Non-pigmented ciliary epithelial cell (primary cell): ENCODE measurements around the gene CXCR3.
"Not testable (repeated sequence)": the region's sequence is repeated elsewhere in the genome, so short reads cannot be mapped to it uniquely, and the experiment has no call there.

ENCODE experiments used
- DNase-seq: peaks from one replicate; pipeline ENCODE4 v3.0.0-alpha.2; 2010; ENCODE audit warnings: low read depth

Gene CXCR3

DNA sequence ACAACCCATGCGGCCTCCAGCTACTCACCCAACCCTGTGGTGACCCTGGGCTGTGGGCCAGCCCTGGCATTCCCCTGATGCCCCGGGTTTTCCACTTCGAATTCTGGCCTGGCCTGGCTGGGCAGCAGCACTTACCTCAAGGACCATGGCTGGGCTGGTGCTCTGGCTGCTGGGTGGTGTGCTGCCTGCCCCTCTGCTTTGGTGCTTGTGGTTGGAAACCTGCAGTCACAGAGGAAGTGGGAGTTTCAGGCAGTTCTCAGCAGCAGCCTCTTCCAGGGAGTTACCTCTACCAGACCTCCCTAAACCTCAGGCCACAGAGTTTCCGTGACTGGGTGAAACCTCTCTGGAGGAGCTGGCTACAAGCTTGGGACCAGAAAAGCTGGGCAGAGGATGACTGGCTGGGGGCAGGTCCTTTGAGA is at the start of gene CXCR3:
CXCR3 (minus strand) TSS at position 209 of the 419 bp plus-strand sequence; CDS start at position 147, 62 bp downstream.
- DNase-seq, result no peak

DNA sequence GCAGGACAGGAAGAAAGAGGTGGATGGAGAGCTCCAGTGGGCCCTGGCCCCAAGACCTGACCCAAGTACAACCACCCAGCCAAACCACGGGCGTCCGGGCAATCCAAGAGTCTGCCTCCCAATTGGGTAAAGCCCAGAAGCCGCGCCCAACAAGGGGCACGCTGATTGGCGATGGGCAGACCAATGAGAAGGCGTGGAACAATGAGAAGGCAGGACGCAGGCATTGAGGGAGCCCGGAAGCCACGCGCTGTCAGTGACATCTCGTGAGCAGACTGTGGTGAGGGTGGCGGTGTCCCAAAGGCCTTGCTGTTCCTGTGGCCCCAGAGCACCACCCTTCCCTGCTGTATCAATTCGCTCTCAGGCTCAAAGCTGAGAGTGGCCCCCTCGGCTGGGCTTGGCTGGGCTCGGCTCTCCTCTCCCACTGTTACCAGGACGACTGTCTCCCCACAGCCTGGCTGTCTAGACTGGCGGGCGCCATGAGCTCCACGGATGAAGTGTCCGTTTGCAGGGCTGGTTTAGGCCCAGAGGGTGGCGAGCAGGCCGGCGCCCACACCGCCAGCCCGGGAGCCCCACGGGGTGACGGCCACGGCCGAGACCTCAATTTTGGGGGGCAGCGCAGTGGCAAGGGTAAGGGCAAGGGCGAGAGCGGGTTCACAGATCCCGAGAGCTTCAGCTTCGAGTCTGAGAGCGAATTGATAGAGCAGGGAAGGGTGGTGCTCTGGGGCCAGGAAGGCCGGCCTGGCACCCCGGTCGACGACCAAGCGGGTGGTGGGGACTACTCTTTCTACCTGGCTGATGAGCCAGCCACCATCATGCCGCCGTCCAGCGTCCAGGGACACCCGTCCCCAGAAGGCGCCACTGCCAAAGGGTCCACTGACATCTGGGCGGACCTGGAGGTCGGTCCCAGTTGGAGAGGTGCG is 49.3 kb upstream of the CXCR3 start, which contains the start of gene LOC101059915:
LOC101059915 (plus strand) TSS at position 219 of the 920 bp plus-strand sequence.
- DNase-seq, result no peak

DNA sequence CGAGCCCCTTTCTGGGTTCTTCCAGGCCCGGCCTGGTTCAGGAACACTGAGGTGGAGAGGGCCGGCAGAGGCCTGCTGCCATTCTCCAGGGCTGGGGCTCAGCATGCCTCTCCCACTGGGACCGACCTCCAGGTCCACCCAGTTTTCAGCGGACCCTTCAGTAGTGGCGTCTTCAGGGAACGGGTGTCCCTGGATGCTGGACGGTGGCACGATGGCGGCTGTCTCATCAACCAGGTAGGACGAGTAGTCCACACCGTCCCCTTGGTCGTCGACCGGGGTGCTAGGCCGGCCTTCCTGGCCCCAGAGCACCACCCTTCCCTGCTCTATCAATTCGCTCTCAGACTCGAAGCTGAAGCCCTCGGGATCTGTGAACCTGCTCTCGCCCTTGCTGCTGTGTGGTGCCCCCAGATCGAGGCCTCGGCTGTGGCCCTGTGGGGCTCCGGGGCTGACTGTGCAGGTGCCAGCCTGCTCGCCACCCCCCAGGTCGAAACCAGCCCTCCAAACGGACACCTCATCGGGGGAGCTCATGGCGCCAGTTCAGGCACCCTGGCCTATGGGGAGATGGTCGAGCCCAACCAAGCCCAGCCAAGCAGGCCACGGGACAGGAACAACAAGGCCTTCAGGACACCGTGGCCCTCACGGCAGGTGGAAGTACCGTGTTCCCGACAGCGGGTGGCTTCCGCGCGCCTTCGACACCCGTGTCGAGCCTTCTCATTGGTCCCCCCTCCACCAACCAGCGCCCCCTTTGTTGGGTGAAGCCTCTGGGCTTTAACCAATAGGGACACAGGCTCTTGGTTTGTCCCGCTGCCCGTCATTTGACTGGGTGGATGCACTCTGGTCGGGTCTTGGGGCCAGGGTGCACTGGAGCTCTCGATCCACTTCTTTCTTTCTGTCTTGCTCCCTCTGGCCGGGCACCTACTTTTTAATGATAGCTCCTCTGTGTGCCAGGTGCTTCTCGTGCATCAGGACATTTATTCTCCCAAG is 48.2 kb upstream of the CXCR3 start:
- DNase-seq, result no peak

DNA sequence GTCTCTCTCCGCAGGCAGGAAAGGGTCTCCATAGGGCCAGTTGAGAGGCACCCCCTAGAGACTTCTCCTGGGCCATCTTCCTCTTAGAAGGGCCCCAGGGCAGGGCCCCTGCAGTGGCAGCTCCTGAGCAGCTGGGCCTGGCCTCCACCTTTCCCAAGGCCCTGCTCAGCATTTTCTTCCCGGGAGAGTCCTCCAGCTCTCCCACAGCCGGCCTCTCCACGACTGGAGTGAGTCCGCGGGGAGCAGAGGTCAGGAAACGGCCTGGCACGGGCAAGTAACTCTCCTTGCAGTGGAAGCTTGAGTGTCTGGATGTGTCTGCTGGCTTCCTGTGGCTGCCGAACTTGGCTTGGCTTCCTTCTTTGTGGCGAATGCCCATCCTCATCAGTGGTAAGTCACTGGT is 47.4 kb upstream of the CXCR3 start:
- DNase-seq, result no peak

DNA sequence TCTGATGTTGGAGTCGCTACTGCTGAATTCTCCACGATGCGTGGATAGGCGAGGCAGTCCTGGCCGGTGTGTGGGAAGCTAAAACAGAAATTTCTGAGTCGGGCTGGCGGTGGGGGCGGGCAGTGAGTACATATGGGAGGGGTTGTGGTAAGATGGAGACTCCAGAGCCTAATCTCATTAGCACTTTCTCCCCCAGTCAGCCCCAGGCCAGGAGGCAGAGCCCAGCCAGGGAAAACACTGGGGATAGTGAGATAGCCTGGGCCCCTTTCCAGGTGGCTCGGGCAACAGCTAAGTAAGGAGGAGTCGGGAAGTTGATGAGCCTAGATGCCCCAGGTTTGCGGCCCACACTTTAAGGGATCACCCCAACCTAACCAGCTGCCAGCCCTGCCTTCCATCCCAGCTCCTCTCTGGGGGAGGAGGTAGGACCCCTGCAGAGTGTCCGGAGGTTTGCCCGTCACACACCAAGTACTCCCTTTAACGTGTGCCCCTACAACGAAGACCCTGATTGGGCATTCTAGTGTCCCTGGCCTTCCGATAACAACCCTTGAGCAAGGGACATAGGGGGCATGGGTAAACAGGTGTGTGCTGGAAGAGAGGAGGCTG is 46.7 kb upstream of the CXCR3 start:
- DNase-seq, result no peak

DNA sequence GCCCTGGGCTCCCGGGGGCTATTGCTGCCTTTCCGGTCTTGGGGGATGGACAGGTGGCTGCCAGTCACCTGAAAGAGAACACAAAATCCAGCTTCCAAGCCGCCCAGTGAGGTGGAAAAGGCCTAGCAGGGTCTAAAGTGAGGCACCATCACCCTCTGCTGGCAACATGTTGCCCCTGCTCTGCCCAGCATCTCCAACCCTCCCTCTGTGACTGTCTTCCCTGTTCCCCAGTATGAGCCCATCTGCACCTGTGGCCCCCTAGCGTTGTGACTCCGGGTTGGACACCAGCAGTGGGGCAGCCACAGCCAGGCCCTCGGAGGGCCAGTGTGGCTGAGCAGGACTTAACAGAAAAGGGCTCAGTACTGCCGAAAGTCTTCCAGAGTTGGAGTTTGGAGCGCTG is 45.9 kb upstream of the CXCR3 start:
- not testable (repeated sequence) for DNase-seq

DNA sequence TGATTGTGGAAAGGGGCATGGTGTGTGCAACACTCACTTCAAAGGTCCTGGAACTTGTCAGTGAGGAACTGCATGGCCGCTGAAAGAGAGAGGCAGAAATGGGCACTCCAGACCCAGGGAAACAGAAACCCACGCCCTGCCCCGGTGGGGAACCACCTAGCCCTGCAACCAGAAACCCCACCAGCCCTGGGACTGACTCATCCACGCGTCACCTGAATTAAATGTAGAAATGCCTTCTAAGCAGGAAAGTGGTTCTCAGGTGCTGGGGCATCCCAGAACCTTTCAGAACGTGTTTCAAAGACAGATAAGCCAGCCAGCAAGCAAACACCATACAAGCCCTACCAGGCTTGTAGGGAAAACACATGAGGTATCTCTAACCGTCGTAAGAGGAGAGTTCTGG is 44.9 kb upstream of the CXCR3 start:
- DNase-seq, result not testable (repeated sequence)

DNA sequence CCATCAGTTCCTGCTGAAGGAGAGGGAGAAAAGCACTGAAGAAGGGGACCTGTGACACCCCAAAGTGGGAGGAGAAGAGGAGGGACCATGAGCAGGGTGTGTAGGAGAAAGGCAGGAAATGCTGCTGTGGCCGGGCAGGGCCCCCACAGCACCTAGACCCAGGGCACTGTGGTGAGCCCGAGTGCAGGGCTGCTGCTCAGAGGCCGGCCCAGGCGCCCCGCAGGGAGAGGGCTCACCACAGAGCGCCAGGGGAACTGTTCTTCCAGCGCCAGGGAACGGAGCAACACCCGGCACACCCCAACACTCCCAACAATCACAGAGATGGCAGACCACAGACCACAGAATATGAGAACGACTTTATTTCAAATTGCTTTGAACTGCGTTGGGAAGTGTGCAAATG is 44.3 kb upstream of the CXCR3 start:
- not testable (repeated sequence) for DNase-seq

DNA sequence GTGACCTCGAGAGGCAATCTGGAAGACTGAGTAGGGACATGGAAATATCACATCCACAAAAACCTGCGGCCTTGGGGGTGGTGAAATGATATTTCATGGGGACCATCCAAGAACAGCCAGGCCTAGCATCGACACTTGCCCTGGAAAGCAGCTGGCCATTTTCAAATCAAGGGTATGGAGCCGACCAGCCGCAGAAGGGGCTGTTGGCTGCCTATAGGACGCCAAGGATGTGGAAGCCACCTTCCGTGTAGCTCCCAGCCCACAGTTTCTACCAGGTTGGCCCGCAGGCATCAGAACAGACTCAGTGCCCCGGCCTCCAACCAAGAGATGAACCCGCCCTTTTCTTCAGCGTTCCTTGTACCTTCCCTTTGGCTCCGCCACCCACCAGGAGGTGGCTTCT is 43.6 kb upstream of the CXCR3 start:
- DNase-seq, result no peak

DNA sequence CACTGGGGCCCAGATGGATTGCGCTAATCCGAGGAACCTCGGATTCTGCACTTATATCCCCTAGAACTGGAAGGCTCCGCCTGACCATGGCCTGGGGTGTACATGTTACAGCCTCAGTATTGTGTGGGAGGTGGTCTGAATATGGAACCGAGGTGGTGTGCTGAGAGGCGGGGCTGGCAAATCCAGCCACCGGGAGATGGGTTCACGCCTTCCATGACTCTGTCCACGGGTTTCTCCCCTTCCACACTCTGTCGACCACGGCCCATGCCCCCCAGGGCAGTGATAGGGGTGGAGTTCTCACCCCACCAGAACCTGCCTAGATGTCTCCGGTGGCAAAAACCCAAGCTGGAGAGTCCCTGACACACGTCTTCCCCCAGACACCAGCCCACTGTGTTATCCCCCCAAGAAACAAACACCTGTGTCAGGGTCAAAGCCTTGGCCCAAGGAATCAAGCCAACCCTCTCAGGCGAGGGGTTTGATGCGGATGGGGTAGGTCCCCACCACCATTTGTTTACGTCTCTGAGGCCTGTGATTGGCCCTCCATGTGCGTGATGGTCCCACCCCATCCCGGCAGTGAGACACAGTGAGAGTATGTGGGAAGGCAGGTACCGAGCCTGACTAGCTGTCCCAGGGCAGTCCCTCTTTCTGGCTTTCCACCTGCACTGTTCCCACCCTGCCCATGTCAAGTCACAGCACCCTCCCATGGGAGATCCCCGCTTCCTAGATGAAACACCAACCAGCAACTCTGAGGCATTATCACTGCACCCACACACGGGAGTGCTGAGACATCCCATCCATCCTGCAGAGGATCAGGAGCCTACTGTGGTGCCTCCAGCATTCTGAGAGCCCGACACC is 42.5 kb upstream of the CXCR3 start:
- DNase-seq, result no peak

DNA sequence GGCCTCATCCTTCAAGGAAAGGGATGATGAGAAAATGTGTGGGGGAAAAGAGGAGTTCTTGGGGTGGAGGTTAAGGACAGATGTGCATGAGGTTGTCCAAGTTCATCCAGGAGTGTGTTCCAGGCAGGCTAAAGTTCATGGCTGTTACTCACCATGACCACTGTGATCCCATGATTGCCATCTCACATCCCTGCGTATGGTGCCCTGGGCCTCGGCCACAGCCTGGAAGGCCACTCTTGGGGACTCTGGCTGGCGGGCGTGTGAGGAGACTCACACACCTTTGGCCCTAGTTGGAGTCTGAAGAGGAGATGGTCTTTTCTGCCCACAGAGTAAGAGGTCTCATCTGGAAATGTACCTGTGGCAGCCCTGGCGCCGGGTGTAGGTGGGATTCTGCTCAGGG is 41.6 kb upstream of the CXCR3 start:
- no peak for DNase-seq

DNA sequence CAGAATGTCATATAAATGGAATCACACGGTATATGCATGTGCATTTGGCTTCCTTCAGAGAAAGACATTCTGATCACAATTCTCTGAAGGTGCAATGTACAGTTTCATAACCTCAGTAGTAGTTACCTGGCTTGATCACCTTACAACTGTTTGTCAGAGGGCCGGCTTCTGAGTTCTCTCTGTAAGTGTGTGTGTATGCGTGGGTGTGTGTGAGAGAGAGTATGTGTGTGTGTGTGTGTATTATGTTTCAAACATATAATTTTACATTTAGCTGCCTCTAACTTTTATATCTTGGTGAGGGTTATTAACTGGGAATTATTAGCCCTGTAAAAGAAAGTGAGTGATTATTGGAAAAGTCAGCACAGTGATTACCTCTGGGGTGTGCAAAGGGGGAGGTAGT is 41.0 kb upstream of the CXCR3 start:
- no peak for DNase-seq

DNA sequence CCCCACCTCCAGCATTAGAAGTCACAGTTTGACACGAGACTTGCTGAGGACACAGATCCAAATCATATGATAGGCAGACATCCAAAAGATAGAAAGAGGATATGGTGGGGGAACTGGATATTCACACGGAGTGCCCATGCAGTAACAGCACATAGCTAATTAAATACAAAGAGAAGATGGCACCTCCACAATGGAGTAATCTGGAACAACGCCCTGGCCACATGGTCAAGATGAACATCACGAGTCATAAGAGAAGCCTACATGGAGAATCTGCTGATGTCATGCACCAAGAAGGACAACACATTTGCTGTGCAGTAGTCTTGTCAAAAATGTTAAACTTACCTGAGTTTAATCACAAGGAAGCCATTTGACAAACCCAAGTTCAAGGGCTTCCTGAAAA is 39.0 kb upstream of the CXCR3 start:
- DNase-seq, result no peak

DNA sequence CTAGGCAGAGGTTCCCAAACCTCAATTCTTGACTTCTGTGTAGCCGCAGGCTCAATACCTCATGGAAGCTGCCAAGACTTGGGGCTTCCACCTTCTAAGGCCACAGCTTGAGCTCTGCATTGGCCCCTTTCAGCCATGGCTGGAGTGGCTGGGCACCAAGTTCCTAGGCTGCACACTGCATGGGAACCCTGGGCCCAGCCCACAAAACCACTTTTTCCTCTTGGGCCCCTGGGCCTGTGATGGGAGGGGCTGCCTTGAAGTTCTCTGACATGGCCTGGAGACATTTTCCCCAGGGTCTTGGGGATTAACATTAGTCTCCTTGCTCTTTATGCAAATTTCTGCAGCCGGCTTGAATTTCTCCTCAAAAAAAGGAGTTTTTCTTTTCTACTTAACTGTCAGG is 35.0 kb upstream of the CXCR3 start:
- no peak for DNase-seq

DNA sequence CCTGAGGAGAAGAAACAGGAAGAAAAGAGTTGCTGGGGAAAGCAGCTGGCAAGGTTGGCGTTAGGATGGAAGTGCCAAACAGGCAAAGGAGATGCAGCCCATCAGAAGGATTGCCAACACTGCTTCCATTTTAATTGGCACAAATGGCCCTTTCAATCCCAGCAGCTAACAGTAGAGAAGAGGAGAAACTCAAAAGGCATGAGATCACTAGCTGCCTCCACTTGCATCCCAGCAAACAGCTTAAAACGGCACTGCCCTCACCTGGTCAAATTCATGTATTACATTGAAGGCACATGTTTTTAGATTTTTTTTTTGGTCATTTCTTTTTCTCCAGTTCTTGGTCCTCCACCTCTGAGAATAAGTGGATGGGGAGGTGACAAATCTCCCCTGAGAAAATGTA is 34.1 kb upstream of the CXCR3 start:
- no peak for DNase-seq

DNA sequence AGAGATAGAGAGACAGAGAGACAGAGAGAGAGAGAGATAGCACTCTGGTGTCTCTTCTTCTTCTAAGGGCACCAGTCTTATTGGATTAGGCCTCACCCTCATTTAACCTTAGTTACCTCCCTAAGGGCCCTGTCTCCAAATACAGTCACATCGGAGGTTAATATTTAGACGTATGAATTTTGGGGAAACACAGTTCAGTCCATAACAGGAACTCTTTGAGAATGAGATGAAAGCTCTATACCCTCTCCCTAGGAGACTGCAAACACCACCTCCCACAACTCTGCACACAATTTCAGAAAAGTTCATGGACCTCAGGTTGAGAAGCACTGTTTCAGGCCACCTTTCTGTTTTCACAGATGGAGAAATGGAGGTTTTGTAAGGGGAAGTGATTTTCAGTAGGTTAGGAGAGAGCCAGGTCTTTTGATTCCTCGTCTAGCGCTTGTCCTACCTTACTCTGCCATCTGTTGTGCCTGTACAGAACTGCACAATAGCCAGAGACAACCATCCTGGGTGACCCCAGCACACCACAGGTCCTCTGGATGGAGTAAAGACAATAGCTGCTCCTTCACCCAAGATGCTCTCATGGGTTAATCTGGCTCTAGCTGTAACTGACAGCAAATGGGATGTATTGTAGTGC is 32.1 kb upstream of the CXCR3 start:
- no peak for DNase-seq

DNA sequence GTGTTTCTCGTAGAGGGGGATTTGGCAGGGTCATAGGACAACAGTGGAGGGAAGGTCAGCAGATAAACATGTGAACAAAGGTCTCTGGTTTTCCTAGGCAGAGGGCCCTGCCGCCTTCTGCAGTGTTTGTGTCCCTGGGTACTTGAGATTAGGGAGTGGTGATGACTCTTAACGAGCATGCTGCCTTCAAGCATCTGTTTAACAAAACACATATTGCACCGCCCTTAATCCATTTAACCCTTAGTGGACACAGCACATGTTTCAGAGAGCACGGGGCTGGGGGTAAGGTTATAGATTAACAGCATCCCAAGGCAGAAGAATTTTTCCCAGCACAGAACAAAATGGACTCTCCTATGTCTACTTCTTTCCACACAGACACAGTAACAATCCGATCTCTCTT is 26.1 kb upstream of the CXCR3 start:
- not testable (repeated sequence) for DNase-seq

DNA sequence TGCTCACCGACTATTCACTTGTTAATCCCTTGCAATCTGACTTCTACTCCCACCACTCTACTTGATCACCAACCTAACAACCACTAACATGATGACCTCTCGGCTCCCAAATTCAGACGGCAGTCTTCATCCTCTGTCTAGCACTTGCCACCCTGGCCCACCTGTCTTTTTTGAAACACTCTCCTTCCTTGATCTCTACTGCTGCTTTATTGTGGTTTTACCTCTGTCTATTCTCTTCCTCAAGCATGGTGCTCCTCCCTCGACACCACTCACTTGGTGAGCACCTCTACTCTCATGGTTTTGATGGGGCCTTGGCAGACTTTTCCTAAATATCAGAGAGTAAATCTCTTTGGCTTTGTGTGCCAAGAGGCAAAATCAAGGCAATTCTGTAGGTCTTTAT is 21.7 kb upstream of the CXCR3 start:
- no peak for DNase-seq

DNA sequence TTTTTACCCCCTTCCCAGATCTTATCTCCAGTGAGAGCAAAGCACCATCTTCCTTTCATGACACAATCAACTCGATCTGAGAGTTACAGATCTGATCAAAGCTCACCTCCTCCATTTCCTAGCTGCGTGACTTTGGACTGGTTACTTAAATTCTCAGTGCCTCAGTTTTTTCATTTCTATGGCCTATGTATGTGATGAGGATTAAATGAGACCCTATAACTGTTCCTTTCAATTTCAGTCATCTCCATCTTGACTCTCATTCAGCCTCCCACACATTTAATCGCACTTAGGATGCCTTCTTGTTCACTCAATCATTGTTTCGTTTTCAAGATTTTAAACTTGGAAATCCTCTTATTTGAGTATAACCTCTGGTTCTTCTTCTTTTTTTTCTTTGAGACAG is 20.1 kb upstream of the CXCR3 start:
- DNase-seq, result no peak

DNA sequence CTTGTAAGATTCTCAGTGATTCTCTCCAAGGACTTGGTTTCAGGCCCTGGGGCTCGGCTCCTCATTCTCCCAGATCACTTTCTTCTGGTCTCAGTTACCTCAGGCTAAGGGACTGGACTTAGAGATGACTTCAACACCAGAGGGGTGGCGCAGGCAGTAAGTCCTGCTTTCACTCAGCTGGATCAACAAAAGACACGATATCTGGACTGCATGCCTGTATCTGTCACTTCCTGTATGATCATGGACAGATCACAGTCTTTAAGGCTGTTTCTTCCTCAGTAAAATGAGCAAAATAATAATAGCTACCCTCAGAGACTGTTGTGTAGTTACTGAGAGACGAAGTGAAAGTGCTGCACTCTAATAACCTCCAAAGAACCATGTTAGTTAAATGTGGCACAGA is 19.5 kb upstream of the CXCR3 start:
- peak; percentile 28 for DNase-seq

DNA sequence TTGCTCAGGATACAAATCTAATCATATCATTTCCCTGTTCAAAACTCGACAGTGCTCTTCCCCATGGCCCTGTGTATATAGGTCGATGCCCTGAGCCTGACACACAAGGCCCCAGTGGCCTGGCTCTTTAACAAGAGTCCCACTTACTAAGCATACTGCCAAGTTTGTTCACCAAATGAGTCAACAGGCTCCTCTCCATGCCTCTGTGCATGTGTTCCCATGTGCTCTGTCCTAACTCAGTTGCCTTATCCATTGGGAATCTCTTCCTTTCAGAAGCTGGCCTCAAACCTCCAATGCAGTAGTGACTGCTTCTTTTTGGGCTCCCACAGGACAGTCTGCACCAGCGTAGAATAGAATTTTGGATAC is 18.9 kb upstream of the CXCR3 start:
- DNase-seq, result no peak
